Spinal cord (tissue), 10 donors: Measurements from ENCODE around the gene TAF5L. TPM values are rescaled to one million over a fixed set of nuclear protein-coding genes. Genes with fewer than 3 reads are reported as not detected.
"Not testable (repeated sequence)": the region's sequence is repeated elsewhere in the genome, so short reads cannot be mapped to it uniquely, and the experiment has no call there.

Experiments used
- DNase-seq, 6 donors: peaks; one replicate each; pipeline versions ENCODE4 v3.0.0 to v3.0.0-alpha.2; 2013 to 2015; ENCODE audit warnings: low spot score in 6 of 6, low read depth in 4 of 6
- H3K27ac ChIP-seq: one replicate; pipeline ENCODE4 v1.5.1; 2013; ENCODE audit warnings: low read depth, low read length, control low read depth
- H3K27me3 ChIP-seq: one replicate; pipeline ENCODE4 v1.6.1; 2013; ENCODE audit warnings: low read length; ENCODE audit not compliant: control insufficient read depth, insufficient read depth
- H3K36me3 ChIP-seq: one replicate; pipeline ENCODE4 v1.6.1; 2013; ENCODE audit warnings: low read length; ENCODE audit not compliant: control insufficient read depth, insufficient read depth
- H3K4me1 ChIP-seq: one replicate; pipeline ENCODE4 v1.6.1; 2013; ENCODE audit warnings: low read length; ENCODE audit not compliant: control insufficient read depth, insufficient read depth
- H3K4me3 ChIP-seq: one replicate; pipeline ENCODE4 v1.5.1; 2013; ENCODE audit warnings: low read depth, low read length, control low read depth
- H3K9me3 ChIP-seq: one replicate; pipeline ENCODE4 v1.6.1; 2013; ENCODE audit warnings: low read length; ENCODE audit not compliant: control insufficient read depth, insufficient read depth
- WGBS: methylation state at CpG from one replicate; pipeline ENCODE4 v1.1.5; 2013; ENCODE audit warnings: missing lambda C conversion rate; ENCODE audit not compliant: insufficient coverage; 5-methylcytosine and 5-hydroxymethylcytosine counted together
- polyA plus RNA-seq, 2 donors: library from polyadenylated mRNA; unstranded; fragments of 120-200 nt; gene quantifications; one replicate each; pipeline ENCODE4 v1.2.1, GENCODE V29; 2013; ENCODE audit not compliant: insufficient read length in 2 of 2
- total RNA-seq, 2 donors: library from RNA; depleted of rRNA in 1 of 2; stranded (reverse); fragments of 120-200 nt in 1 of 2; fragments of >200 nt in 1 of 2; gene quantifications; one replicate each; pipeline versions ENCODE4 v1.2.3 to v1.2.4, GENCODE V29; 2013 to 2014
- donor health status: healthy.

Gene TAF5L
- total and polyA plus RNA-seq, 4 donors = 14.3 to 18.0 (median 16.9) TPM

GRCh38 chr1:229562686-229563085 is 63.2 kb downstream of the TAF5L start:
- no peaks in the 10 kb centered on the region for H3K9me3 ChIP-seq
- no peak for DNase-seq
- peaks cover 8% of the 10 kb centered on the region for H3K4me1 ChIP-seq
- H3K4me3 ChIP-seq = no peak overlapping the region
- H3K27me3 ChIP-seq = no peaks in the 10 kb centered on the region
- no peaks in the 10 kb centered on the region for H3K36me3 ChIP-seq
- 88% methylated on average over 2 of the region's 3 CpGs for WGBS
- H3K27ac ChIP-seq = no peak overlapping the region

- Histone ChIP-seq H3K36me3 (no peaks in the 10 kb centered on the region), H3K4me3 (no peak overlapping the region), H3K4me1 (peaks cover 17% of the 10 kb centered on the region), H3K27ac (no peak overlapping the region), H3K9me3 (no peaks in the 10 kb centered on the region), H3K27me3 (no peaks in the 10 kb centered on the region)
- no peak for DNase-seq
- 80% methylated on average over 1 of the region's 5 CpGs for WGBS
Observed at GRCh38 chr1:229561141-229561540, 64.8 kb downstream of the TAF5L start.

DNA sequence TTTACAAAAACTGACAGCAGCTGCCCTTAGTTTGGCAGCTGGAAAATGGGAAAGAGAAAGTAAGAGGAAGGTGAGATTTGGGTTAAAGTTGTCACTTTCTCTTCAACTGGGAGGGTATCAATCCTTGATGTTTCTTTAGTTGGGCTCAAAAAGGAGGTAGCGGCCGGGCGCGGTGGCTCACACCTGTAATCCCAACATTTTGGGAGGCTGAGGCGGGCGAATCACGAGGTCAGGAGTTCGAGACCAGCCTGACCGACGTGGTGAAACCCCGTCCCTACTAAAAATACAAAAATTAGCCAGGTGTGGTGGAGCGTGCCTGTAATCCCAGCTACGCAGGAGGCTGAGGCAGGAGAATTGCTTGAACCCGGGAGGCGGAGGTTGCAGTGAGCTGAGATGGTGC is 65.8 kb downstream of the TAF5L start:
- H3K27ac ChIP-seq, H3K4me3 ChIP-seq, H3K9me3 ChIP-seq, H3K36me3 ChIP-seq, H3K27me3 ChIP-seq, DNase-seq: not testable (repeated sequence)
- H3K4me1 ChIP-seq = peaks cover 18% of the 10 kb centered on the region
- 95% methylated on average over 11 of the region's 15 CpGs for WGBS

DNA sequence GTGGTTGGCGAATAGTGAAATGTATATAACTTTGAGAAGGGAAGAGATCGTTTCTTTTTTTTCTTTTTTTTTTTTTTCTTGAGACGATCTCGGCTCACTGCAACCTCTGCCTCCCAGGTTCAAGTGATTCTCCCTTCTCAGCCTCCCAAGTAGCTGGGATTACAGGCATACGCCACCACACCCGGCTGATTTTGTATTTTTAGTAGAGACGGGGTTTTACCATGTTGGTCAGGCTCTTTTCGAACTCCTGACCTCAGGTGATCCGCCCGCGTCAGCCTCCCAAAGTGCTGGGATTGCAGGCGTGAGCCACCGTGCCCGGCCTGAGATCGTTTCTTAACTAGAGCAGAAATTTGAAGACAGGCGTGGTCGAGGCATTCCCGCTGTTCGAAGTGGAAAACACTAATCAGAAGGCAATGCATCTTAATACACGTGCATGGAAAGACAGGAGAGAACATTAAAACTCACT is 66.6 kb downstream of the TAF5L start:
- H3K36me3 ChIP-seq, H3K9me3 ChIP-seq, DNase-seq, H3K27me3 ChIP-seq: not testable (repeated sequence)
- Histone ChIP-seq H3K27ac (peak overlapping the region; percentile 82), H3K4me1 (peaks cover 24% of the 10 kb centered on the region), H3K4me3 (peak overlapping the region; percentile 69)
- WGBS = 63% methylated on average over 16 of the region's 20 CpGs

DNA sequence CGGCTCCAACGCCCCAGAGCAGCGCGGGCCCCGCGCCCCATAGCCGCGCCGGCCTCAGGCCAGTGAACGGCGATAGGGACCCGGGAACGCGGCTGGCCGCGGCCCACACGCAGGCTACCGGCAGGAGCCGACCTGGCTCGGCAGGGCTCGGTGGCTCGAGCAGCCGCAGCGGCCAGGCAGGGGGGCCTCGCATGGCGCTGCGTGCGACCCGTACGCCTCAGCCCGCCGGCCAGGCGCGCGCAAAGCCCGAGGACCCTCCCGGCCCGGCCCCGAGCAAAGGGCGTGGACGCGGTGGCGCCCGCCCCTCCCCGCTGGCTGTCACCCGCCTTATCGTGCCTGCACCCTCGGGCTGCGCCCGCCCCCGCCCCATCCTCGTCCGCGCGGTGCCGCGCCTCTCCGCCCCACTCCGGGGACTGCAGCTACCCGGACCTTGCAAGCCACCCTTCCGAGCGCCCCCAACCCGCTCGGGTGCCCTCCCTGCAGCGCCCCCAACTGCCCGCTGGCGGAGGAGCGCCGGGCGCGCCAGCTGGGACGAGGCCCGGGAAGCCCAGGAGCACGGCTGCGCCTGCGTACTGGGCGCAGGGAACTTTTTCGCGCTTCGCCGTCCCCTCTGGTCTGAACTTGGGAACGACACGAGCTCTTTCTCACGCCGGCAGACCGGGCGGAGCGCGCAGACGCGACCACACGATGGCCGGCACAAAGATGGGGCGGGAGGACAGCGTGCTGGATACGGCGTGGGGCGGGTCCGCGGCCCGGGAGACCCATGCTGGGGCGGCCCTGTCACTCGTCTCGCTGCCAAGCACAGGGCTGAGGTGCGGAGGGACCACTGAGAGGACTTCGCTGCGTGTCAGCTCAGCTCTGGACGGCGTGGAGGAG is 67.2 kb downstream of the TAF5L start, which contains the start of gene ABCB10:
TSS of gene ABCB10 (minus strand) at position 248 of the 876 bp plus-strand sequence. CDS start at position 193, 55 bp downstream.
- WGBS = under 1% methylated on average over 105 of the region's 109 CpGs
- H3K4me3 ChIP-seq = peak within 1 kb of the TSS; percentile 69
- DNase-seq = peak; percentile 93 to 99 (median 97)
- no peaks in the 10 kb centered on the region for H3K9me3 ChIP-seq
- no peaks in the 10 kb centered on the region for H3K27me3 ChIP-seq
- H3K27ac ChIP-seq = peak within 1 kb of the TSS; percentile 82
- peaks cover 24% of the 10 kb centered on the region for H3K4me1 ChIP-seq
- H3K36me3 ChIP-seq = no peaks in the 10 kb centered on the region

- no peaks in the 10 kb centered on the region for H3K27me3 ChIP-seq
- no peaks in the 10 kb centered on the region for H3K36me3 ChIP-seq
- DNase-seq = peak in 2 of 6 donors; percentile 31 to 57
- H3K4me3 ChIP-seq = peak overlapping the region; percentile 69
- H3K4me1 ChIP-seq = peaks cover 24% of the 10 kb centered on the region
- H3K9me3 ChIP-seq = no peaks in the 10 kb centered on the region
- H3K27ac ChIP-seq = peak overlapping the region; percentile 33
- WGBS = under 1% methylated on average over 59 of the region's 59 CpGs
Observed at GRCh38 chr1:229557913-229558414, 68.0 kb downstream of the TAF5L start.

DNA sequence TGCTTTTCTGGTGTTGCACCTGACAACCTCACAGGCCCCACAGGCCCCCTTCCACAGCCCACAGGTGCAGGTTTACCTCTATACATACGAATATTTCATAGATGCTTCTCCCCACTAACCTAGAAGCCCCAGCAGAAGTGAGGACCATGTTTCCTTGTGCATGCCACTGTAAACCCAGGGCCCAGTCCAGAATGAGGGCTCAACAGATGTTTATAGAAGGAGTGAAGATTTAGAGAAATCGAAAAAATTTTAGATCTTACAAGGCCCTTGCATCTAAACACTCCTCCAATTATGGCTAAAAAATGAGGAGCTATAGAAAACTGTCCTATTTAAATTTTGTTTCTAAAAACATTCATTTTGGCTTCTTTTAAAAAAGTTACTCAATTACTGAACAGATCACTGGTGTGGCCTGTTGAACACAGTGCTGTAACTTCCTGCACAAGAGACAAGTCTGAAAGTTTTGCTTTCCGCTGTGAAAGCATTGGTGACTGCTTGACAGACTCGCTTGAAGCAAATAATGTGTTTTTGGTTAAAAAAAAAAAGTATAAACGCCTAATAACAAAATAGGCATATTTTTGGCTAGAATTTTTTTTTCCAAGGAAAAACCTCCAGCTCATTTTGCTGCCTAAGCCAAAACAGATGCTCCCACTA is 68.6 kb downstream of the TAF5L start:
- H3K36me3 ChIP-seq = no peaks in the 10 kb centered on the region
- H3K27me3 ChIP-seq = no peaks in the 10 kb centered on the region
- DNase-seq = peak in 1 of 6 donors; percentile 15
- peaks cover 24% of the 10 kb centered on the region for H3K4me1 ChIP-seq
- peak overlapping the region; percentile 33 for H3K27ac ChIP-seq
- no peaks in the 10 kb centered on the region for H3K9me3 ChIP-seq
- WGBS = no CpG with 5 or more reads among the region's 5 CpGs
- H3K4me3 ChIP-seq = peak overlapping the region; percentile 56

DNA sequence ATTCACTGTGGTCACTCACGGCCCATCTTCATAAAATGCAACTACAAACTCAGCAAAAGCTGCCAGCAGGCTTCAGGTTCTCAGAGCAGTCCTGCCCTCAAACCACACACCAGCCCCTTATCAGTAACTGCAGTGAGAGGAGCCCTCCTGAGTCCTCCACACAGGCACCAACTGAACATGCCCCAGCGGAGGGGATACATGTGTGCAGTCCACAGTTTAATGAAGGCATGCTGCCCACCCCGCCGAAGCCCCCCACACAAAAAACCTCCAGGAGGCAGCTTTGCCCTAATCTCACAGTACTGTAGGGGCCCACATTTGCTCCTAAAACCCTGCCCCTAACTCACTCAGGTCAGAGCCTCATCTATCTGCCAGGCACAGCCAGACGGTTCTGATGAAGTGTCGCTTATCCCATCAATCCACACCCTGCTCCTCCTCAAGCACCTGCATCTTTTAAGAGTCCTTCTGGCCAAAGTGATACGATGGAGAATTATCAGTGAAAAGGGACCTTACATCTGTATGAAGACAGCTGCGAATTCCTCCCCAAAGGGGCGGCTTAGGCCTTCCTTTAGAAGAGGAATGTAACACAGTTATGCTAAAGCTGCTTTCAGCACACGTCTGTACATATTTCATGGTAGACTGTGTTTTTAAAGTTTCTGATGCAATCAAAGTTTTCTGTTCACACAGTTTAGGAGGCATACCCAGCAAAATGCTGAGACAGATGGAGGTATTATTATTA is 70.9 kb downstream of the TAF5L start:
- Histone ChIP-seq H3K27ac (no peak overlapping the region), H3K9me3 (no peaks in the 10 kb centered on the region), H3K4me1 (peaks cover 24% of the 10 kb centered on the region), H3K27me3 (no peaks in the 10 kb centered on the region), H3K4me3 (no peak overlapping the region), H3K36me3 (no peaks in the 10 kb centered on the region)
- no peak for DNase-seq
- 74% methylated on average over 10 of the region's 10 CpGs for WGBS

GRCh38 chr1:229553621-229554130 is 72.2 kb downstream of the TAF5L start:
- Histone ChIP-seq H3K27me3 (no peaks in the 10 kb centered on the region), H3K4me3 (no peak overlapping the region), H3K27ac (no peak overlapping the region), H3K9me3 (no peaks in the 10 kb centered on the region), H3K36me3 (peaks cover 3% of the 10 kb centered on the region), H3K4me1 (peaks cover 18% of the 10 kb centered on the region)
- 95% methylated on average over 6 of the region's 7 CpGs for WGBS
- no peak for DNase-seq
